ENCODE data around the gene ADPGK. TPM values are rescaled to one million over a fixed set of nuclear protein-coding genes. Genes with fewer than 3 reads are reported as not detected.

ADPGK gene
- total RNA-seq, 4 donors from 2014 or later = 13.4 to 23.2 (median 17.2) TPM

DNA sequence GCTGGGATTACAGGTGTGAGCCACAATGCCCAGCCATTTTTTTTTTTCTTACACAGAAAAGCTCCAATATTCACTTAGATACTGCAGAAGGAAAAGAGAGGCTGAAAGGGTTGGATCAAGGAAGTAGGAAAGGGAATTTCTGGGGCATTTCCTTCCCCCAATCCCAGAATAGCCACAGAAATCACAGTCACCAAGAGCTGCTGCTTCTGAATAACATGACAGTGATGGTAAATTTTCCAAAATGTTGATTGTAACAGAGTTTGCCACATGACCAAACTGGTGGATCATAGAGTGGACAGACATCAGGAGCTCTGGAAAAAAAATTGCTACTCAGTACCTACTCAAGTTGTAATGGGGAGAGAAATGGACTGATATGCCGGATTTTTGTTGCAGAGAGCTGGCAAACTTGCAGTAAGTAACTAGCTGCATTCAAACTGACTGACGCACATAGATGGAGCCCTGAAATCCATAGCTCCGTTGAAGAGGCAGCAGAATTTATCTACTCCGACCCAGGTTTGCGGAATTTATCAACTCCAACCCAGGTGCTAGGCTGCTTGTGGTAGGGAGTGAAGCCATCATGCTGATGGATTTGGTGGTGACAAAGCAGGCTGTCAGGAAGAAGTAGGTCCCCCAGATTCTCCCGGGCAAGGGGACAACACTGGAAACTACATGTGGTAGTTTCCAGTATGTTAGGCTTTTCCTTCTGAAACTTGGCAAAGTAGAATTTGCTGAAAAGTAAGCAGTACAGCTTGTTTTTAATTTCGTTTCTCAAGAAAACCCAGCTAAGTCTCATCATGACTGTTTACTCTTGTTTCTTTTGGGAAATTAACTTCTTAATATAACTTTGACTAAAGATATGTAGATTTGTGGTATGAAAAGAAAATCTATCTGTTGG, 10.5 kb upstream of the ADPGK start:
- H3K27me3 ChIP-seq = no peaks in the 10 kb centered on the region
- H3K36me3 ChIP-seq = no peaks in the 10 kb centered on the region
- ATAC-seq (no peak), DNase-seq (no peak)
- H3K4me1 ChIP-seq = peaks cover 0 to 10% of the 10 kb centered on the region in 2 donors
- in situ Hi-C loops (cut with MboI; ENCODE audit: low sequenced_read_pairs in 4 of 4) (loop anchor here in 2 of 4 donors (10.0 to 25.0 kb wide), 2 partner anchors 291 to 443 kb away; no protein-coding TSS in a partner anchor), intact Hi-C loops (cut with DNase I; ENCODE audit: low total_unique reads) (loop anchor here (10.0 kb wide), 1 partner anchor 111 kb away; no protein-coding TSS in a partner anchor)
- H3K9me3 ChIP-seq = no peaks in the 10 kb centered on the region
- no peak for TF ChIP-seq POLR2A (IDR thresholded peaks at IDR 0.05)
- TF ChIP-seq, protein P1, sequence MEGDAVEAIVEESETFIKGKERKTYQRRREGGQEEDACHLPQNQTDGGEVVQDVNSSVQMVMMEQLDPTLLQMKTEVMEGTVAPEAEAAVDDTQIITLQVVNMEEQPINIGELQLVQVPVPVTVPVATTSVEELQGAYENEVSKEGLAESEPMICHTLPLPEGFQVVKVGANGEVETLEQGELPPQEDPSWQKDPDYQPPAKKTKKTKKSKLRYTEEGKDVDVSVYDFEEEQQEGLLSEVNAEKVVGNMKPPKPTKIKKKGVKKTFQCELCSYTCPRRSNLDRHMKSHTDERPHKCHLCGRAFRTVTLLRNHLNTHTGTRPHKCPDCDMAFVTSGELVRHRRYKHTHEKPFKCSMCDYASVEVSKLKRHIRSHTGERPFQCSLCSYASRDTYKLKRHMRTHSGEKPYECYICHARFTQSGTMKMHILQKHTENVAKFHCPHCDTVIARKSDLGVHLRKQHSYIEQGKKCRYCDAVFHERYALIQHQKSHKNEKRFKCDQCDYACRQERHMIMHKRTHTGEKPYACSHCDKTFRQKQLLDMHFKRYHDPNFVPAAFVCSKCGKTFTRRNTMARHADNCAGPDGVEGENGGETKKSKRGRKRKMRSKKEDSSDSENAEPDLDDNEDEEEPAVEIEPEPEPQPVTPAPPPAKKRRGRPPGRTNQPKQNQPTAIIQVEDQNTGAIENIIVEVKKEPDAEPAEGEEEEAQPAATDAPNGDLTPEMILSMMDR (IDR thresholded peaks at IDR 0.05 in 4 of 5, conservative IDR thresholded peaks at IDR 0.05 in 1 of 5) = no peak
- H3K4me3 ChIP-seq = no peak overlapping the region
- H3K27ac ChIP-seq = no peak overlapping the region

DNA sequence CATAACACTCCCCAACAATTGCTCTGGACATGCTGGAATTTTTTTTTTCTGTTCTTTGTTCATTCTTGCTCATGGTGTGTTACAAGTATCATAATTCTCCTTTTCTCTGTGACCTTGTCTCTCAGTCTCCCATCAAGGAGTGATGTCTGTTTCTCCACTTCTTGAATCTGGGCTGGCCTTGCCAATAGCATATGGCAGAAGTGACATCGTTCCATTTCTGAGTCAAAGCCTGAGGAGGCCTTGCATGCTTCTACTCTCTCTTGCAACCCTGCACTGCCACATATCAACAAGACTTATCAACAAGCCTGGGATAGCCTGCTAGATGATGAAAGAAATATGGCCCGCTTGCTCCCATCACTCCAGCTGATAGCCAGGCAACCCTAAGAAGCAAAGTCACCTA, 8.9 kb upstream of the ADPGK start:
- in situ Hi-C loops (cut with MboI; ENCODE audit: low sequenced_read_pairs in 4 of 4) = loop anchor here in 2 of 4 donors (10.0 to 25.0 kb wide), 2 partner anchors 292 to 445 kb away; no protein-coding TSS in a partner anchor
- Histone ChIP-seq H3K27ac (no peak overlapping the region), H3K4me3 (no peak overlapping the region), H3K9me3 (no peaks in the 10 kb centered on the region), H3K27me3 (no peaks in the 10 kb centered on the region), H3K4me1 (peaks cover 0 to 9% of the 10 kb centered on the region in 2 donors), H3K36me3 (no peaks in the 10 kb centered on the region)
- intact Hi-C loops (cut with DNase I; ENCODE audit: low total_unique reads) = loop anchor here (10.0 kb wide), 1 partner anchor 112 kb away; no protein-coding TSS in a partner anchor
- DNase-seq = no peak
- TF ChIP-seq, protein P1 (IDR thresholded peaks at IDR 0.05 in 4 of 5, conservative IDR thresholded peaks at IDR 0.05 in 1 of 5) = no peak
- no peak for TF ChIP-seq POLR2A (IDR thresholded peaks at IDR 0.05)
- ATAC-seq = no peak

- no peak for TF ChIP-seq POLR2A (IDR thresholded peaks at IDR 0.05)
- TF ChIP-seq, protein P1 (IDR thresholded peaks at IDR 0.05 in 4 of 5, conservative IDR thresholded peaks at IDR 0.05 in 1 of 5) = no peak
- Histone ChIP-seq H3K27me3 (no peaks in the 10 kb centered on the region), H3K9me3 (no peaks in the 10 kb centered on the region), H3K36me3 (no peaks in the 10 kb centered on the region), H3K27ac (no peak overlapping the region), H3K4me1 (no peaks in the 10 kb centered on the region), H3K4me3 (no peak overlapping the region)
- DNase-seq = no peak
- intact Hi-C loops (cut with DNase I; ENCODE audit: low total_unique reads) (loop anchor here (10.0 kb wide), 1 partner anchor 114 kb away; no protein-coding TSS in a partner anchor), in situ Hi-C loops (cut with MboI; ENCODE audit: low sequenced_read_pairs in 4 of 4) (loop anchor here in 2 of 4 donors (10.0 to 25.0 kb wide), 2 partner anchors 294 to 447 kb away; no protein-coding TSS in a partner anchor)
- no peak for ATAC-seq
Observed at GRCh38 chr15:72790302-72790910, 6.8 kb upstream of the ADPGK start.

- no peak for ATAC-seq
- no peak overlapping the region for H3K27ac ChIP-seq
- TF ChIP-seq, protein P1 (IDR thresholded peaks at IDR 0.05 in 4 of 5, conservative IDR thresholded peaks at IDR 0.05 in 1 of 5) = no peak
- no peak for TF ChIP-seq POLR2A (IDR thresholded peaks at IDR 0.05)
Observed at GRCh38 chr15:72787526-72787925, 4.0 kb upstream of the ADPGK start.

More at GRCh38 chr15:72787526-72787925, 4.0 kb upstream of the ADPGK start:
- DNase-seq = no peak
- peaks cover 11 to 13% of the 10 kb centered on the region in 2 donors for H3K4me1 ChIP-seq
- H3K9me3 ChIP-seq = no peaks in the 10 kb centered on the region
- intact Hi-C loops (cut with DNase I; ENCODE audit: low total_unique reads) (no loop called here), in situ Hi-C loops (cut with MboI; ENCODE audit: low sequenced_read_pairs in 4 of 4) (loop anchor here in 2 of 4 donors (5.0 to 25.0 kb wide), 2 partner anchors 295 to 450 kb away; no protein-coding TSS in a partner anchor)
- H3K4me3 ChIP-seq = no peak overlapping the region
- H3K27me3 ChIP-seq = no peaks in the 10 kb centered on the region
- H3K36me3 ChIP-seq = no peaks in the 10 kb centered on the region
